ENCODE measurements around the gene FARSA. TPM values are rescaled to one million over a fixed set of nuclear protein-coding genes. Genes with fewer than 3 reads are reported as not detected.
"Not testable (repeated sequence)": the region's sequence is repeated elsewhere in the genome, so short reads cannot be mapped to it uniquely, and the experiment has no call there.

The FARSA gene
- total RNA-seq, 4 donors from 2014 or later = 21.6 to 49.2 (median 35.8) TPM

DNA sequence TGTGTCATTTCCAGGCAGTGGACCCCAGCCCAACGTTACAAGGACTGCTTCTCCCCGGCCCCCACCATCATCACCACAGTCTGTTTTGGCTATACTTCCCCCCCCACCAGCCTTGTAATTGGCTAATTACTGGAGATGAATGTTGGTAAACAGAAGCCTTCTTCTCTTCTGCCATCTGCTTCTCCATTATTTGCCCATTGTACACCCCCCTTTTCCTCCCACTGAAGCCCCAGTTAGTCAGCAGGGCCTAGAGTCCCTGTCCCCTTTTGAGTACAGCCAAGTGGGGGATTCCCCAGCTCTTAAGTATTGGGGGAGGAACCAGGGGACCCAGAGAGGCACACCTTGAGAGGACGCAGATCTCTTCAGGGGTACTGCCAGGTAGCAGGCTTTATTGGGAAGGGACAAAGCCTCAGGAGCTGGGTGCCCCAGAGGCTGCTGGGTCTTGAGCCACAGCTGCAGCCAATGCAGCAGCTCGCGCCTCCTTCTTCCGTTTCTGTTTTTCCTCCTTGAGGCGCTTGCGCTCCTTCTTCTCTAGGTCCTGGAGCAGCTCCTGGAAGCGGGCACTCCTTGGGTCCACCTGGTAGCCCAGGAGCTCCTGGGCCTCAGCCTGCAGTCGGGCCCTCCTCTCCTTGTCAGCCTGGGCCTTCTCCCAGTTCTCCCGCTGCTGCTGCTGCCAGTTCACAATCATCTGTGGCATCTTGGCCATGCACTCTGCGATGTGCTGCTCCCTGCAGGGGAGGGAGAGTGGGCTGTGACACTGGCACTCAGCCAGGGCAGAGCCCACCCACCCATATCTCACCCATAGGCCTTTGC lies 20.5 kb upstream of the FARSA start:
- Histone ChIP-seq H3K27me3 (no peaks in the 10 kb centered on the region), H3K27ac (replicated peaks in 1 of 4) (peak overlapping the region in 3 of 4 donors; percentile 45 to 96 (median 61)), H3K36me3 (peaks cover 21 to 64% (median 59%) of the 10 kb centered on the region in 4 donors), H3K9me3 (no peaks in the 10 kb centered on the region), H3K4me3 (no peak overlapping the region), H3K4me1 (peaks cover 39 to 61% (median 51%) of the 10 kb centered on the region in 4 donors)
- DNase-seq (ENCODE audit: extremely low spot score) = no peak
- WGBS = 54% methylated on average over 11 of the region's 12 CpGs
- TF ChIP-seq EP300 (IDR thresholded peaks at IDR 0.05) (no peak), POLR2AphosphoS5 (IDR thresholded peaks at IDR 0.05) (no peak), CTCF (IDR thresholded peaks at IDR 0.05) (no peak), POLR2A (IDR thresholded peaks at IDR 0.05; ENCODE audit: low read depth) (no peak)
- intact Hi-C loops (cut with DNase I) = no loop called here

- peaks cover 28 to 71% (median 66%) of the 10 kb centered on the region in 4 donors for H3K36me3 ChIP-seq
- 12% methylated on average over 7 of the region's 11 CpGs for WGBS
- no peaks in the 10 kb centered on the region for H3K9me3 ChIP-seq
- no peak for DNase-seq (ENCODE audit: extremely low spot score)
- H3K27me3 ChIP-seq = no peaks in the 10 kb centered on the region
- TF ChIP-seq EP300 (IDR thresholded peaks at IDR 0.05) = no peak
- TF ChIP-seq POLR2AphosphoS5 (IDR thresholded peaks at IDR 0.05) = no peak
- TF ChIP-seq CTCF (IDR thresholded peaks at IDR 0.05) = no peak
- TF ChIP-seq POLR2A (IDR thresholded peaks at IDR 0.05; ENCODE audit: low read depth) = no peak
- peak overlapping the region; percentile 41 to 96 (median 53) for H3K27ac ChIP-seq (replicated peaks in 1 of 4)
- H3K4me1 ChIP-seq = peaks cover 39 to 67% (median 51%) of the 10 kb centered on the region in 4 donors
- no peak overlapping the region for H3K4me3 ChIP-seq
- intact Hi-C loops (cut with DNase I) = no loop called here
Measured at GRCh38 chr19:12953138-12953798, 19.8 kb upstream of the FARSA start.

DNA sequence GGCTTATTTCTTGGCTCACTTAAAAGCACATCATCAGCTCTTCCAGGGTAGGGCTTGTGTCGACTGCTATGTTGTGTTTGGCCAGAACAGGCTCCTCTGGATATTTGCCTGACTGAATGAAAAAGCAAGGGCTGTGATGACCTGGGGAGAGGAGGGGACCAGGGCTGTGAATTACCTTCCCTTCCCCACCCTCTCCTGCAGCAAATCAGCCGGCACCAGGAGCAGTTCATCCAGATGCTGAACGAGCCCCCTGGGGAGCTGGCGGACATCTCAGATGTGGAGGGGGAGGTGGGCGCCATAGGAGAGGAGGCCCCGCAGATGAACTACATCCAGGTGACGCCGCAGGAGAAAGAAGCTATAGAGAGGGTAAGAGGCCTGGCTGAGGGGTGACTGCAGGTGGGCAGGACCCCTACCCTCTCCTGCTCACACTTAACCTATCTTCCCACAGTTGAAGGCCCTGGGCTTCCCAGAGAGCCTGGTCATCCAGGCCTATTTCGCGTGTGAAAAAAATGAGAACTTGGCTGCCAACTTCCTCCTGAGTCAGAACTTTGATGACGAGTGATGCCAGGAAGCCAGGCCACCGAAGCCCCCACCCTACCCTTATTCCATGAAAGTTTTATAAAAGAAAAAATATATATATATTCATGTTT lies 19.1 kb upstream of the FARSA start:
- intact Hi-C loops (cut with DNase I) = no loop called here
- peaks cover 39 to 71% (median 54%) of the 10 kb centered on the region in 4 donors for H3K4me1 ChIP-seq
- H3K36me3 ChIP-seq = peaks cover 31 to 78% (median 72%) of the 10 kb centered on the region in 4 donors
- WGBS = 53% methylated on average over 12 of the region's 12 CpGs
- no peaks in the 10 kb centered on the region for H3K27me3 ChIP-seq
- H3K9me3 ChIP-seq = no peaks in the 10 kb centered on the region
- peak overlapping the region; percentile 41 to 96 (median 53) for H3K27ac ChIP-seq (replicated peaks in 1 of 4)
- TF ChIP-seq EP300 (IDR thresholded peaks at IDR 0.05) = no peak
- no peak for TF ChIP-seq POLR2A (IDR thresholded peaks at IDR 0.05; ENCODE audit: low read depth)
- TF ChIP-seq CTCF (IDR thresholded peaks at IDR 0.05) = no peak
- TF ChIP-seq POLR2AphosphoS5 (IDR thresholded peaks at IDR 0.05) = no peak
- DNase-seq (ENCODE audit: extremely low spot score) = no peak
- H3K4me3 ChIP-seq = no peak overlapping the region

DNA sequence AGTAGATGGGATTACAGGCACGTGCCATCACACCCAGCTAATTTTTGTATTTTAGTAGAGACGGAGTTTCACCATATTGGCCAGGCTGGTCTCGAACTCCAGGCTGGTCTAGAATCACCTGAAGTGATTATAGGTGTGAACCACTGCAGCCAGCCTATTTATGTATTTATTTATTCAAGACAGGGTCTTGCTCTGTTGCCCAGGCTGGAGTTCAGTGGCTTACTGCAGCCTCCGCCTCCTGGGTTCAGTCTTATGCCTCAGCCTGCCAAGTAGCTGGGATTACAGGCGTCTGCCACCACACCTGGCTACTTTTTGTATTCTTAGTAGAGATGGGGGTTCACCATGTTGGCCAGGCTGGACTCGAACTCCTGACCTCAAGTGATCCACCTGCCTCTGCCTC lies 18.5 kb upstream of the FARSA start:
- H3K27me3 ChIP-seq; intact Hi-C loops (cut with DNase I); H3K9me3 ChIP-seq; H3K4me3 ChIP-seq; DNase-seq (ENCODE audit: extremely low spot score): not testable (repeated sequence)
- H3K36me3 ChIP-seq = peaks cover 31 to 82% (median 73%) of the 10 kb centered on the region in 4 donors
- 87% methylated on average over 6 of the region's 6 CpGs for WGBS
- H3K4me1 ChIP-seq = peaks cover 44 to 73% (median 55%) of the 10 kb centered on the region in 4 donors
- H3K27ac ChIP-seq (replicated peaks in 1 of 4) = peak overlapping the region in 1 of 4 donors; percentile 96
